Measurements from ENCODE around the gene ICE2.
A peak's percentile ranks its signal among the peaks of the same experiment; 100 is the strongest.
"Not testable (repeated sequence)": the region's sequence is repeated elsewhere in the genome, so short reads cannot be mapped to it uniquely, and the experiment has no call there.

Gene ICE2

GRCh38 chr15:60405399-60405798 lies 73.5 kb downstream of the ICE2 start:
- no peak for DNase-seq

- DNase-seq = not testable (repeated sequence)
Measured at GRCh38 chr15:60404351-60404750, 74.6 kb downstream of the ICE2 start.

- no peak for DNase-seq
Measured at GRCh38 chr15:60400944-60401343, 78.0 kb downstream of the ICE2 start.

- no peak for DNase-seq
Measured at GRCh38 chr15:60399931-60400330, 79.0 kb downstream of the ICE2 start.

- no peak for DNase-seq
Measured at GRCh38 chr15:60399246-60399915, 79.6 kb downstream of the ICE2 start.

GRCh38 chr15:60397772-60398445 lies 81.0 kb downstream of the ICE2 start, which contains the start of gene ANXA2:
Gene ANXA2, minus strand, starts transcription at chr15:60397986. Its CDS starts 11,911 bp downstream, at chr15:60386075.
- DNase-seq = peak; percentile 84

GRCh38 chr15:60396958-60397771 lies 81.8 kb downstream of the ICE2 start:
- peak; percentile 70 for DNase-seq

- DNase-seq = no peak
Measured at GRCh38 chr15:60396560-60396957, 82.4 kb downstream of the ICE2 start.

GRCh38 chr15:60396100-60396499 lies 82.8 kb downstream of the ICE2 start:
- no peak for DNase-seq

- no peak for DNase-seq
Measured at GRCh38 chr15:60395276-60396011, 83.5 kb downstream of the ICE2 start.

- DNase-seq = no peak
Measured at GRCh38 chr15:60394689-60395097, 84.2 kb downstream of the ICE2 start.

GRCh38 chr15:60392986-60393790 lies 85.8 kb downstream of the ICE2 start:
- peak; percentile 15 for DNase-seq

GRCh38 chr15:60392601-60392985 lies 86.3 kb downstream of the ICE2 start:
- peak; percentile 44 for DNase-seq

GRCh38 chr15:60391722-60392315 lies 87.1 kb downstream of the ICE2 start:
- DNase-seq = no peak

GRCh38 chr15:60390871-60391501 lies 88.0 kb downstream of the ICE2 start:
- peak; percentile 15 for DNase-seq

- no peak for DNase-seq
Measured at GRCh38 chr15:60390231-60390630, 88.7 kb downstream of the ICE2 start.

- DNase-seq = peak; percentile 52
Measured at GRCh38 chr15:60389261-60390077, 89.5 kb downstream of the ICE2 start.

GRCh38 chr15:60387321-60387720 lies 91.6 kb downstream of the ICE2 start:
- no peak for DNase-seq

- no peak for DNase-seq
Measured at GRCh38 chr15:60386615-60387014, 92.3 kb downstream of the ICE2 start.

All from activated naive CD4-positive, alpha-beta T cell treated with Interleukin-2 at 50 U/mL for 16 hours (primary cell).